Gastrocnemius medialis (tissue), 4 donors: ENCODE measurements around the gene CAVIN1.

Experiments used
- POLR2A ChIP-seq, 2 donors: fragments of 450-650 bp; IDR thresholded peaks; one replicate each; pipeline ENCODE4 v1.6.1; 2017; ENCODE audit warnings: antibody characterized with exemption in 2 of 2, mild to moderate bottlenecking in 2 of 2, moderate library complexity in 2 of 2
- TF ChIP-seq, protein P1 (sequence below), 5 experiments: fragments of 450-650 bp in 3 of 5; fragments of 200-600 bp in 2 of 5; sonication (generic) in 2 of 5; IDR thresholded peaks in 4 of 5; conservative IDR thresholded peaks in 1 of 5; 1 replicate in 4 of 5; 2 replicates in 1 of 5; pipeline ENCODE4 v1.5.1; 2016 to 2019; ENCODE audit warnings: antibody characterized with exemption in 5 of 5, mild to moderate bottlenecking in 3 of 5, moderate library complexity in 3 of 5

DNA sequence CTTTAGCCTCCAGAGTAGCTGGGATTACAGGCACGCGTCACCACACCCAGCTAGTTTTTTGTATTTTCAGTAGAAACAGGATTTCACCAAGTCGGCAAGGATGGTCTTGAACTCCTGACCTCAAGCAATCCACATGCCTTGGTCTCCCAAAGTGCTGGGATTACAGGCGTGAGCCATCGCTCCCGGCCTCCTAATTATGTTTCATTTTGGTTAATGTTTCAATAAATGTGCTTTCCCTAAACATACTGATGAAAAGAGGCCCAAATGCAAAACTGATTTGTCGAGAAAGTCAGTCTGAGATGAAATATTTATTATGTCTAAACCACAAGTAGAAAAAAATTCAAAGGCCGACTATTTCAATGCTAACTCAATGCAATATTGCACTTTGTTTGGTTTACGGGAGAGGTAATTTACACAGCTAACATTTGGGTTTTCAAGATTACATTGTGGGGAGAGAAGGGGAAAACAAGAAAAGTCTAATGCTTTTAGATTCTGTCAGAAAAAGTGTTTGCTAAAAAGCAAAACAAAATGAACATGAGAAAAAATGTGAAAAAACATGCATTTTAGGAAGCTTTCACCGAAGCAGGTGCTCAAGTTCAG, 44.6 kb downstream of the CAVIN1 start:
- TF ChIP-seq, protein P1, sequence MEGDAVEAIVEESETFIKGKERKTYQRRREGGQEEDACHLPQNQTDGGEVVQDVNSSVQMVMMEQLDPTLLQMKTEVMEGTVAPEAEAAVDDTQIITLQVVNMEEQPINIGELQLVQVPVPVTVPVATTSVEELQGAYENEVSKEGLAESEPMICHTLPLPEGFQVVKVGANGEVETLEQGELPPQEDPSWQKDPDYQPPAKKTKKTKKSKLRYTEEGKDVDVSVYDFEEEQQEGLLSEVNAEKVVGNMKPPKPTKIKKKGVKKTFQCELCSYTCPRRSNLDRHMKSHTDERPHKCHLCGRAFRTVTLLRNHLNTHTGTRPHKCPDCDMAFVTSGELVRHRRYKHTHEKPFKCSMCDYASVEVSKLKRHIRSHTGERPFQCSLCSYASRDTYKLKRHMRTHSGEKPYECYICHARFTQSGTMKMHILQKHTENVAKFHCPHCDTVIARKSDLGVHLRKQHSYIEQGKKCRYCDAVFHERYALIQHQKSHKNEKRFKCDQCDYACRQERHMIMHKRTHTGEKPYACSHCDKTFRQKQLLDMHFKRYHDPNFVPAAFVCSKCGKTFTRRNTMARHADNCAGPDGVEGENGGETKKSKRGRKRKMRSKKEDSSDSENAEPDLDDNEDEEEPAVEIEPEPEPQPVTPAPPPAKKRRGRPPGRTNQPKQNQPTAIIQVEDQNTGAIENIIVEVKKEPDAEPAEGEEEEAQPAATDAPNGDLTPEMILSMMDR (IDR thresholded peaks at IDR 0.05 in 4 of 5, conservative IDR thresholded peaks at IDR 0.05 in 1 of 5): no peak
- no peak for TF ChIP-seq POLR2A (IDR thresholded peaks at IDR 0.05)
